Smooth muscle cell (in vitro differentiated cells): ENCODE measurements around the gene RASL11B. TPM values are rescaled to one million over a fixed set of nuclear protein-coding genes. Genes with fewer than 3 reads are reported as not detected.

ENCODE experiments used
- DNase-seq: peaks from one replicate; lab custom pipeline; 2025; ENCODE audit not compliant: unreplicated experiment; lab: John Stamatoyannopoulos, UW
- H2AFZ ChIP-seq: fragments of 200-600 bp; sonication (generic); 2 replicates; pipeline ENCODE4 v1.6.0; 2016; ENCODE audit warnings: antibody characterized with exemption, low read depth, mild to moderate bottlenecking
- H3F3A ChIP-seq: fragments of 200-600 bp; sonication (generic); 2 replicates; pipeline ENCODE4 v1.6.0; 2017; ENCODE audit warnings: antibody characterized with exemption, low read depth
- H3K27ac ChIP-seq: fragments of 200-600 bp; sonication (generic); 2 replicates; pipeline ENCODE4 v1.5.1; 2016; ENCODE audit warnings: low read depth, mild to moderate bottlenecking
- H3K27me3 ChIP-seq: fragments of 200-600 bp; sonication (generic); 2 replicates; pipeline ENCODE4 v1.6.1; 2016; ENCODE audit warnings: low read depth, mild to moderate bottlenecking
- H3K36me3 ChIP-seq: fragments of 200-600 bp; sonication (generic); 2 replicates; pipeline ENCODE4 v1.5.1; 2016; ENCODE audit warnings: low read depth
- H3K4me1 ChIP-seq: fragments of 200-600 bp; sonication (generic); 2 replicates; pipeline ENCODE4 v1.5.1; 2016; ENCODE audit warnings: low read depth
- H3K4me2 ChIP-seq: fragments of 200-600 bp; sonication (generic); 2 replicates; pipeline ENCODE4 v1.6.0; 2016; ENCODE audit warnings: mild to moderate bottlenecking
- H3K4me3 ChIP-seq: fragments of 200-600 bp; sonication (generic); 2 replicates; pipeline ENCODE4 v1.5.1; 2016; ENCODE audit warnings: mild to moderate bottlenecking
- H3K79me2 ChIP-seq: fragments of 200-600 bp; sonication (generic); 2 replicates; pipeline ENCODE4 v1.6.0; 2016; ENCODE audit warnings: low read depth, mild to moderate bottlenecking
- H3K9ac ChIP-seq: fragments of 200-600 bp; sonication (generic); 2 replicates; pipeline ENCODE4 v1.6.0; 2016; ENCODE audit warnings: low read depth
- H3K9me3 ChIP-seq: fragments of 200-600 bp; sonication (generic); replicated peaks from 2 replicates; pipeline ENCODE4 v1.5.1; 2016; ENCODE audit warnings: low read depth
- H4K20me1 ChIP-seq: fragments of 200-600 bp; sonication (generic); 2 replicates; pipeline ENCODE4 v1.6.0; 2016; ENCODE audit warnings: low read depth
- CTCF ChIP-seq: fragments of 200-600 bp; sonication (generic); IDR thresholded peaks from 2 replicates; pipeline ENCODE4 v1.5.1; 2017; ENCODE audit warnings: borderline replicate concordance, mild to moderate bottlenecking, antibody characterized with exemption; ENCODE audit not compliant: insufficient read depth, poor library complexity, severe bottlenecking
- WGBS: methylation state at CpG from one replicate; pipeline ENCODE4 v1.1.7; 2016; ENCODE audit warnings: low lambda C conversion rate; 5-methylcytosine and 5-hydroxymethylcytosine counted together
- polyA plus RNA-seq: library from polyadenylated mRNA; unstranded; fragments of >200 nt; fragmentation: Nextera tagmentation; extraction: Ambion mirVana; gene quantifications from 2 replicates; pipeline ENCODE4 v1.2.1, GENCODE V29; 2016
- total RNA-seq: library from RNA; depleted of rRNA; stranded (reverse); fragments of >200 nt; gene quantifications from 2 replicates; pipeline ENCODE4 v1.2.3, GENCODE V29; 2014

Gene RASL11B
- total and polyA plus RNA-seq, 2 experiments from 2014 or later = 42.9 to 59.6 TPM

- Histone ChIP-seq H3K27me3 (no peaks in the 10 kb centered on the region), H3F3A (no peaks in the 10 kb centered on the region), H3K79me2 (no peaks in the 10 kb centered on the region), H3K4me3 (no peak overlapping the region), H3K4me2 (no peak overlapping the region), H4K20me1 (no peaks in the 10 kb centered on the region), H3K9me3 (no peaks in the 10 kb centered on the region), H3K9ac (no peak overlapping the region), H3K4me1 (peaks cover 9% of the 10 kb centered on the region), H2AFZ (no peak overlapping the region), H3K27ac (peak overlapping the region; percentile 9), H3K36me3 (no peaks in the 10 kb centered on the region)
- WGBS = 27% methylated on average over 4 of the region's 4 CpGs
- no peak for DNase-seq
- no peak for TF ChIP-seq CTCF
Observed at GRCh38 chr4:52883183-52883621, 21.1 kb downstream of the RASL11B start.

- no peak for DNase-seq
- Histone ChIP-seq H3K4me2 (no peak overlapping the region), H2AFZ (no peak overlapping the region), H3K4me1 (peaks cover 9% of the 10 kb centered on the region), H3K27ac (peak overlapping the region; percentile 9), H3F3A (no peaks in the 10 kb centered on the region), H3K9ac (no peak overlapping the region), H3K27me3 (no peaks in the 10 kb centered on the region), H3K9me3 (no peaks in the 10 kb centered on the region), H3K36me3 (no peaks in the 10 kb centered on the region), H4K20me1 (no peaks in the 10 kb centered on the region), H3K4me3 (no peak overlapping the region), H3K79me2 (no peaks in the 10 kb centered on the region)
- TF ChIP-seq CTCF = no peak
- WGBS = 69% methylated on average over 4 of the region's 4 CpGs
Observed at GRCh38 chr4:52883707-52884669, 21.9 kb downstream of the RASL11B start.

- Histone ChIP-seq H3K36me3 (no peaks in the 10 kb centered on the region), H3K27me3 (no peaks in the 10 kb centered on the region), H3K4me3 (no peak overlapping the region), H3K79me2 (no peaks in the 10 kb centered on the region), H3K9me3 (no peaks in the 10 kb centered on the region), H3K27ac (no peak overlapping the region), H3K4me1 (peaks cover 9% of the 10 kb centered on the region), H3K9ac (no peak overlapping the region), H3K4me2 (no peak overlapping the region), H4K20me1 (no peaks in the 10 kb centered on the region), H3F3A (no peaks in the 10 kb centered on the region), H2AFZ (no peak overlapping the region)
- WGBS = 93% methylated on average over 2 of the region's 2 CpGs
- DNase-seq = no peak
- TF ChIP-seq CTCF = no peak
Observed at GRCh38 chr4:52884994-52885393, 22.9 kb downstream of the RASL11B start.

GRCh38 chr4:52889354-52889753 lies 27.2 kb downstream of the RASL11B start:
- no peak overlapping the region for H2AFZ ChIP-seq
- no peak for TF ChIP-seq CTCF
- DNase-seq = no peak
- H3K4me3 ChIP-seq = no peak overlapping the region
- no peaks in the 10 kb centered on the region for H3F3A ChIP-seq
- H3K27me3 ChIP-seq = no peaks in the 10 kb centered on the region
- H4K20me1 ChIP-seq = no peaks in the 10 kb centered on the region
- H3K36me3 ChIP-seq = no peaks in the 10 kb centered on the region
- H3K9ac ChIP-seq = no peak overlapping the region
- WGBS = 90% methylated on average over 2 of the region's 2 CpGs
- H3K9me3 ChIP-seq = no peaks in the 10 kb centered on the region
- no peaks in the 10 kb centered on the region for H3K4me1 ChIP-seq
- no peak overlapping the region for H3K4me2 ChIP-seq
- H3K79me2 ChIP-seq = no peaks in the 10 kb centered on the region
- H3K27ac ChIP-seq = no peak overlapping the region
